Neutrophil (primary cell): Measurements from ENCODE around the gene DACH1.
"Not testable (repeated sequence)": the region's sequence is repeated elsewhere in the genome, so short reads cannot be mapped to it uniquely, and the experiment has no call there.

Experiments
- H3K27ac ChIP-seq: fragments of 200-600 bp; sonication (generic); 2 replicates; pipeline ENCODE4 v1.5.1; 2016; ENCODE audit warnings: mild to moderate bottlenecking, moderate library complexity
- H3K27me3 ChIP-seq: fragments of 200-600 bp; sonication (generic); 2 replicates; pipeline ENCODE4 v1.6.0; 2016; ENCODE audit warnings: mild to moderate bottlenecking
- H3K36me3 ChIP-seq: fragments of 200-600 bp; sonication (generic); 2 replicates; pipeline ENCODE4 v1.5.1; 2017
- H3K4me1 ChIP-seq, 2 experiments: fragments of 200-600 bp in 1 of 2; sonication (generic) in 1 of 2; 1 replicate in 1 of 2; 2 replicates in 1 of 2; pipeline versions ENCODE4 v1.5.1 to v1.6.1; 2013 to 2016; ENCODE audit warnings: low read depth in 1 of 2, low read length in 1 of 2, mild to moderate bottlenecking in 1 of 2, moderate library complexity in 1 of 2; ENCODE audit not compliant: control insufficient read depth in 1 of 2, insufficient read depth in 1 of 2
- H3K4me3 ChIP-seq, 2 experiments: fragments of 200-600 bp in 1 of 2; sonication (generic) in 1 of 2; 1 replicate in 1 of 2; 2 replicates in 1 of 2; pipeline ENCODE4 v1.5.1; 2013 to 2016; ENCODE audit warnings: low read depth in 1 of 2, low read length in 1 of 2, mild to moderate bottlenecking in 1 of 2, moderate library complexity in 1 of 2
- H3K9me3 ChIP-seq: fragments of 200-600 bp; sonication (generic); 2 replicates; pipeline ENCODE4 v1.5.1; 2016
- CTCF ChIP-seq: fragments of 200-600 bp; sonication (generic); IDR thresholded peaks from 2 replicates; pipeline ENCODE4 v1.5.1; 2016; ENCODE audit warnings: antibody characterized with exemption

The DACH1 gene

GRCh38 chr13:71838842-71839241, 28.2 kb downstream of the DACH1 start:
- Histone ChIP-seq H3K36me3 (no peaks in the 10 kb centered on the region), H3K4me3 (no peak overlapping the region), H3K27ac (no peak overlapping the region)

GRCh38 chr13:71837582-71837981, 29.4 kb downstream of the DACH1 start:
- H3K27ac ChIP-seq, H3K36me3 ChIP-seq, H3K4me3 ChIP-seq, H3K27me3 ChIP-seq, H3K9me3 ChIP-seq: not testable (repeated sequence)
- peaks cover 16% of the 10 kb centered on the region in 2 experiments for H3K4me1 ChIP-seq

More at GRCh38 chr13:71838842-71839241, 28.2 kb downstream of the DACH1 start:
- H3K27me3 ChIP-seq, result no peaks in the 10 kb centered on the region
- H3K9me3 ChIP-seq, result no peaks in the 10 kb centered on the region
- TF ChIP-seq CTCF, result no peak
- H3K4me1 ChIP-seq, result peaks cover 11 to 18% of the 10 kb centered on the region in 2 experiments

GRCh38 chr13:71831716-71832115, 35.3 kb downstream of the DACH1 start:
- Histone ChIP-seq H3K27me3 (no peaks in the 10 kb centered on the region), H3K4me1 (peaks cover 64 to 71% of the 10 kb centered on the region in 2 experiments), H3K27ac (peak overlapping the region; percentile 37), H3K9me3 (no peaks in the 10 kb centered on the region), H3K36me3 (no peaks in the 10 kb centered on the region), H3K4me3 (no peak overlapping the region)
- no peak for TF ChIP-seq CTCF

GRCh38 chr13:71830736-71831135, 36.3 kb downstream of the DACH1 start:
- H3K27ac ChIP-seq, result peak overlapping the region; percentile 69
- no peaks in the 10 kb centered on the region for H3K36me3 ChIP-seq
- H3K27me3 ChIP-seq, result no peaks in the 10 kb centered on the region
- no peaks in the 10 kb centered on the region for H3K9me3 ChIP-seq
- H3K4me1 ChIP-seq, result peaks cover 62 to 67% of the 10 kb centered on the region in 2 experiments
- no peak overlapping the region for H3K4me3 ChIP-seq
- TF ChIP-seq CTCF, result no peak

- Histone ChIP-seq H3K4me3 (no peak overlapping the region), H3K4me1 (peaks cover 59 to 63% of the 10 kb centered on the region in 2 experiments), H3K9me3 (no peaks in the 10 kb centered on the region), H3K36me3 (no peaks in the 10 kb centered on the region), H3K27ac (peak overlapping the region; percentile 69), H3K27me3 (no peaks in the 10 kb centered on the region)
- TF ChIP-seq CTCF, result no peak
These were observed 36.7 kb downstream of the DACH1 start for GRCh38 chr13:71830323-71830722.

GRCh38 chr13:71829547-71829946, 37.5 kb downstream of the DACH1 start:
- Histone ChIP-seq H3K4me3 (no peak overlapping the region), H3K9me3 (no peaks in the 10 kb centered on the region), H3K27ac (no peak overlapping the region), H3K4me1 (peaks cover 59 to 62% of the 10 kb centered on the region in 2 experiments), H3K36me3 (no peaks in the 10 kb centered on the region), H3K27me3 (no peaks in the 10 kb centered on the region)
- no peak for TF ChIP-seq CTCF
